Measurements from ENCODE around the gene PLCB4.

The PLCB4 gene

GRCh38 chr20:9516234-9516871 lies 447.5 kb downstream of the PLCB4 start:
- DNase-seq (ENCODE audit: low spot score) = no peak
- in situ Hi-C loops (cut with MboI; ENCODE audit: low sequenced_read_pairs, unreplicated experiment) = no loop called here

GRCh38 chr20:9517297-9518162 lies 448.6 kb downstream of the PLCB4 start:
- in situ Hi-C loops (cut with MboI; ENCODE audit: low sequenced_read_pairs, unreplicated experiment) = no loop called here
- TF ChIP-seq CTCF (IDR thresholded peaks at IDR 0.05; ENCODE audit: borderline replicate concordance, control extremely low read depth, extremely low read depth, insufficient read depth, missing control alignments) = no peak
- no peak for DNase-seq (ENCODE audit: low spot score)

More at GRCh38 chr20:9516234-9516871, 447.5 kb downstream of the PLCB4 start:
- no peak for TF ChIP-seq CTCF (IDR thresholded peaks at IDR 0.05; ENCODE audit: borderline replicate concordance, control extremely low read depth, extremely low read depth, insufficient read depth, missing control alignments)

- in situ Hi-C loops (cut with MboI; ENCODE audit: low sequenced_read_pairs, unreplicated experiment) = no loop called here
- DNase-seq (ENCODE audit: low spot score) = no peak
- TF ChIP-seq CTCF (IDR thresholded peaks at IDR 0.05; ENCODE audit: borderline replicate concordance, control extremely low read depth, extremely low read depth, insufficient read depth, missing control alignments) = no peak
Measured at GRCh38 chr20:9518576-9519175, 449.8 kb downstream of the PLCB4 start.

- no peak for TF ChIP-seq CTCF (IDR thresholded peaks at IDR 0.05; ENCODE audit: borderline replicate concordance, control extremely low read depth, extremely low read depth, insufficient read depth, missing control alignments)
- in situ Hi-C loops (cut with MboI; ENCODE audit: low sequenced_read_pairs, unreplicated experiment) = no loop called here
- DNase-seq (ENCODE audit: low spot score) = no peak
Measured at GRCh38 chr20:9520086-9520485, 451.2 kb downstream of the PLCB4 start.

DNA sequence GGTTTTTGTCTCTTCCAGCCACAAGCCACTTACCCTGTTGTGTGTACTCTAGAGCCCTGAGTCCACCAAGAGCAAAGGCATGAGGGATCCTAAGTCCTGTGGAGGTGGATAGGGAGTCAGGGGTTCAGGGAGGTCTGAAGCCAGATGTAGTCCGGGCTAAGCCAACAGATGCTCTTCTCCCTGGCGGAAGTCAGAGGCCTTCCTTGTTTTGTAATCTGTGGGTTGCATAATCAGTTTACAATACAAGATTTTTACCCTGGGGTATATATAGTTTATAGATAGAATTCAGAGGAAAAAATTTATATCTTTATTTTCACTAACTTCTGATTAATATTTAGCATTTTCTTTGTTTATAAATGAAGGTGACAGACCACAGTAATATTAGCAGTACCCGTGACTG lies 454.7 kb downstream of the PLCB4 start:
- in situ Hi-C loops (cut with MboI; ENCODE audit: low sequenced_read_pairs, unreplicated experiment) = no loop called here
- TF ChIP-seq CTCF (IDR thresholded peaks at IDR 0.05; ENCODE audit: borderline replicate concordance, control extremely low read depth, extremely low read depth, insufficient read depth, missing control alignments) = no peak
- no peak for DNase-seq (ENCODE audit: low spot score)
